ENCODE results near the gene AFAP1L1.

GRCh38 chr5:149387982-149388381 is 116.3 kb downstream of the AFAP1L1 start:
- TF ChIP-seq CTCF (IDR thresholded peaks at IDR 0.05) (no peak), POLR2A (IDR thresholded peaks at IDR 0.05) (no peak)
